RCC 7860 (cell line): ENCODE results near the gene NOS3.

Experiments used
- DNase-seq: peaks from one replicate; pipeline ENCODE4 v3.0.0-alpha.2; 2015; ENCODE audit warnings: low spot score
- FAIRE-seq: peaks from 2 replicates; lab custom pipeline; 2012; peaks lifted over from hg19 to GRCh38; lab: Jason Lieb, UNC

The NOS3 gene

DNA sequence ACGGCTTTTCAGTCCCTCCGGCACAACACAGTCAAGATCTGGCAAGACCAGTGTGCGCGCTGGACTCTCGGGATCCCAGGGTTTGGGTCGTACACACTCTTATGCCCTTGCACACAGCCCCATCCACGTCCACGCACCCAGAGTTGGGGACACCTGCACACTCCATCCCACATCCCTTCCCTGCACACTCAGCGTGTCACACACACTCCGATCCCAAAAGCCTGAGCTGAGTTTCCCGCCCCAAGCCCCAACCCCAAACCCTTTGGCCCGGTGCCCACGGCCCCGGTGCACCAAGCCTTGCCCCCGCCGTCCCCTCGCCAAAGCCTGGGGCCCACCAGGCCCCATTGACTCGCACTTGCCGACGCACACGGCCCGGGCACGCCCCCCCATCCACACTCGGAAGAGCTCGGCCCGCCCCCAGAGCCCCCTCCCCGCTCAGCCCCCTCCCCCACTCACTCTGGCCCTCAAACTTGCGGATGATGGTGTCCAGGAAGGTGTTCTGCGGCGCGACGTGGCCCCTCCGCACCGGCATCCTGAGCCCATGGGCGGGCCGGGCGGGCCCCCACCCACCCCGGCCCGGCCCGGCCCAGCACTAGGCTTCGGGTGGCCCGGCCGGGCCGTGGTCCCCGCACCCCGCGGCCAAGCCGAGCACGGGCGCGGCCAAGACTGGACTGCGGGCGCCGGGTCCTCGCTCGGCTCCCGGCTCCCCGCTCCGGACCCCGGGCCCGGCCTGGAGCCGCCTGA is 13.3 kb upstream of the NOS3 start:
- FAIRE-seq = no peak
- DNase-seq = no peak

DNA sequence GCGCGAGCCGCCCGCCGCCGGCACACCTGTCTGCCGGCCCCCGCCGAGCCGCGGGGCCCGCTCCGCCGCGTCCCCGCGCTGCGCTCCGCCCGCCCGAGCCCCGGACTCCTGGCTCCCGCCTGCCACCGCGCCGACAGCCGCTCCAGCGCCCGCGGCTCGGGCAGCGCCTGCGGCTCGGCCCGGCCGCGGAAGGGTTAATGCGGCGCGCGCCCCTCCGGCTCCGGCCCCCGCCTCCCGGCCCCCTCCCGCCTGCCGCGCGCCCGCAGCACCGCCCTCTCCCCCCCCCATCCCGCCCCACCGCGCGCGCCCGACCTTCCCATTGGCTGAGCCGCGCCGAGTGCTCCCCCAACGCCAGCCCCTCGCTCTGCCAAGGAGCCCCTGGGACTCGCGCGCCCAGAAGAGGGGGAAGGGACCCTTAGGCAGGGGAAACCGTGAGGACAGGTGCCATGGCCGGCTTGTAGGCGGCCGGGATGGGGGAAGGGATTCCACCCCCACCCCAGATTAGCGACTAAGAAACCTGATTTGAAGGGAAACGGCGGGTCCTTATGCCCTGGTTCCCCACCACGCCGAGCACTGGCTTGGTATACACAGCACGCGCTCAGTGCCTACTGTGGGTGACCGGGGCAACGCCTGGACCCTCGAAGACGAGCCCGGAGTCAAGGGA is 12.6 kb upstream of the NOS3 start, which contains the start of gene KCNH2:
Gene KCNH2 (minus strand): TSS at position 196 of the 664 bp plus-strand sequence. CDS start 408 bp downstream, outside the sequence.
- no peak for FAIRE-seq
- no peak for DNase-seq

GRCh38 chr7:150979713-150980390 is 11.0 kb upstream of the NOS3 start:
- DNase-seq (no peak), FAIRE-seq (no peak)

- FAIRE-seq (no peak), DNase-seq (no peak)
These were observed 10.2 kb upstream of the NOS3 start for GRCh38 chr7:150980663-150981062.

DNA sequence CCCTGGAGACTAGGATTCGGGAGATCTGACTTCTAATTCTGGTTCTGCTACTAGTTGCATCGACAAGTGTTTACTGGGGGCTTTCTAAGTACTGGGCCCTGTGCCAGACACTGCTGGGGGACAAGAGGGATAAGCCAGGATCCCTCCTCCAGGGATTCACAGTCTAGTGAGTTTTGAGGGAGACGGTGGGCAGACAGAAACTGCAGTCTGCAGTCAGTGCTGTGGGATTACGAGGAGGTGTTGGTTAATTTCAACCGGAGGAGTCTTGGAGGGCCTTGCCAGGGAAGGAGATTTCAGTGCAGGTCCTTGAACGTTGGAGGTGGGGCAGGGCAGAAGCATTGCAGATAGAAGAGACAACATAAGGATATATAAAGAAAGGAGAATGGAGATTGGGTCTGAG is 9.2 kb upstream of the NOS3 start:
- no peak for FAIRE-seq
- no peak for DNase-seq

- no peak for DNase-seq
- no peak for FAIRE-seq
These were observed 8.5 kb upstream of the NOS3 start for GRCh38 chr7:150982351-150982750.

DNA sequence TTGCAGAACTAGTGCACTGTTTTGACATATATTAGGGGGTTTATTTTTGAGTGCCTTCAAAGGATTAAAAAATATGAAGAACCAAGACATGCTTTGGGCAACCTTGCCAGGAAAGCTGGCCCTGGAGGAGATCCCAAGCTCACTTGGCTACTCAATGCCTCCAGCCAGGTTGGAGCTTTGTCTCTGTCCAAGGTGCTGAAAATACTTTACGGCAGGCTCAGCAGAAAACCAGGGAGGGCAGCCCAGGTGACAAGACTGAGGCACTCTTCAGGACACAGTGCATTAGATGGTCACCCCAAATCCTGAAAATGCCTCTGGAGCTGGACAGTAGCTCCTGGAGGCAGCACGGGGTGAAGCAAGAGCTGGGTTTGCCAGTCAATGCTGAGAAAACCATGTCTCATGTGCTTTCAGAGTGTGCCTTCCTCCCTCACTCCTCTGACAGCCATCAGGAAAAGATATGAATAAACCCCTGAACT is 6.9 kb upstream of the NOS3 start:
- no peak for DNase-seq

GRCh38 chr7:150986099-150986512 is 4.7 kb upstream of the NOS3 start:
- FAIRE-seq (no peak), DNase-seq (peak; percentile 32)

More for the DNA sequence above, 6.9 kb upstream of the NOS3 start:
- FAIRE-seq = no peak

- DNase-seq (no peak), FAIRE-seq (no peak)
These were observed 4.3 kb upstream of the NOS3 start for GRCh38 chr7:150986556-150986955.

DNA sequence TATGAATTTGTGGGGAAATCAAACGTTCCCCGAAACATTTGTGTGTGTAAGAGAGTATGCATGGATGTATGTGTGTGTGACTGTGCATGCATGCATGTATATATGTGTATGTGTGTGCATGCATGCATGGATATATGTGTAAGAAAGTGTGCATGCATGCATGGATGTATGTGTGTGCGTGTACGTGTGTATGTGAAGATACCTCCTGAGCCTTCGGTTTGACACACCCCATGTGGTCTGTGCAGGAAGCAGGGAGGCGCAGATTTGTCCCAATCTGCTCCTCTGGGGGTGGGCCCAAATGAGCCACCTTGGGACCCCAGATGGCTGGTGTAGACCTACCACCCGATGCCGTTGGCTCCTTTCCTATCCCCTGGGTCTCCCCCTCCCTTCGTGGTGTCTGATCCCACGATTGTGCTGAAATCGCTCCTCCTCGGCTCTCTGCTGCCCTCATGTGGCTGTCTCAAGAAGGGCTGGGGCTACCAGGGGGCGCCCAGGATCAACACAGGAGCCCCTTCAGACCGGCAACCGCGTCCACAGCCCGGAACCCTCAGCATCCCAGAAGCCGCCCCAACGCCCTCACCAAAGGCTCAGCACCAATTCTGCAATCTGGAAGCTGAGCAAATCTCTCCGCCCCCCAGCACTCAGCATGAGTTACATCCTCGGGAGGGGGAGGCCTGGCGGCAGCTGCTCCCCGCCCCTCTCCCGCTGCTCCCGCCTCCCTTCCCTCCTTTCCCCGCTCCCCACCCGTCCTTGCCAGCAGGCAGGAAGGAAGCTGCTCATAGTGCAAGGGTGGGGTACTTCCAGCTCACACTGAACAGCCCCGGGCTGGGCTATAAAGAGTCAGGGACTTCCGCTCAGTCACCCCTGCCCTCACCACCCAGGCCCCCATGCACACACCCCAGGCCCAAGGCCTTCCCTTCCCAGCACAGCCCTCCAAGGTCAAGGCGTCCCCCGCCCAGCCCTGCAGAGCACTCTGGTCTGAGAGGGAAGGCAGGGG is 2.3 kb upstream of the NOS3 start:
- no peak for DNase-seq

DNA sequence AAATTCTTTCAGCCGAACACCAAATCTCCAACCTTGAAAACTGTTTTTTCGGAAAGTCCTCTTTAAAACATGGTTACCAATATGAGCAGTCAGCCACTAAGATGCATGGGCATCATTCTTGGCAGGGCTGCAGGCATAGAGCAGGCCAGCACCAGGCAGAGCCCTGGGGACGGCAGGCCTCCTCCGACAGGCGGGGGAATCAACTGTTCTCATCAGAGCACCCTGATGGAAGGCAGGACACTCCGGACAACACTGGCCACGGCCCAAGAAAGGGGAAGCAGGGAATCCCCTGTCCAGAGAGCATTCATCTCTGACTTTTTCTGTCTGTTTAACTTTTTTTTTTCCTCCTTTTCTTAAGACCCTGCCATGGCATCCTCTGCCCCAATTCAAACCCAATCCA is 1.4 kb upstream of the NOS3 start:
- no peak for FAIRE-seq
- DNase-seq = no peak

More for the DNA sequence above, 2.3 kb upstream of the NOS3 start:
- no peak for FAIRE-seq

DNA sequence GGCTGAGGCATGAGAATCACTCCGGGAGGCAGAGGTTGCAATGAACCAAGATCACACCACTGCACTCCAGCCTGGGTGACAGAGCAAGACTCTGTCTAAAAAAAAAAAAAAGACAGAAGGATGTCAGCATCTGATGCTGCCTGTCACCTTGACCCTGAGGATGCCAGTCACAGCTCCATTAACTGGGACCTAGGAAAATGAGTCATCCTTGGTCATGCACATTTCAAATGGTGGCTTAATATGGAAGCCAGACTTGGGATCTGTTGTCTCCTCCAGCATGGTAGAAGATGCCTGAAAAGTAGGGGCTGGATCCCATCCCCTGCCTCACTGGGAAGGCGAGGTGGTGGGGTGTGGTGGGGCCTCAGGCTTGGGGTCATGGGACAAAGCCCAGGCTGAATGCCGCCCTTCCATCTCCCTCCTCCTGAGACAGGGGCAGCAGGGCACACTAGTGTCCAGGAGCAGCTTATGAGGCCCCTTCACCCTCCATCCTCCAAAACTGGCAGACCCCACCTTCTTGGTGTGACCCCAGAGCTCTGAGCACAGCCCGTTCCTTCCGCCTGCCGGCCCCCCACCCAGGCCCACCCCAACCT is 1.3 kb downstream of the NOS3 start:
- no peak for FAIRE-seq
- peak; percentile 30 for DNase-seq

DNA sequence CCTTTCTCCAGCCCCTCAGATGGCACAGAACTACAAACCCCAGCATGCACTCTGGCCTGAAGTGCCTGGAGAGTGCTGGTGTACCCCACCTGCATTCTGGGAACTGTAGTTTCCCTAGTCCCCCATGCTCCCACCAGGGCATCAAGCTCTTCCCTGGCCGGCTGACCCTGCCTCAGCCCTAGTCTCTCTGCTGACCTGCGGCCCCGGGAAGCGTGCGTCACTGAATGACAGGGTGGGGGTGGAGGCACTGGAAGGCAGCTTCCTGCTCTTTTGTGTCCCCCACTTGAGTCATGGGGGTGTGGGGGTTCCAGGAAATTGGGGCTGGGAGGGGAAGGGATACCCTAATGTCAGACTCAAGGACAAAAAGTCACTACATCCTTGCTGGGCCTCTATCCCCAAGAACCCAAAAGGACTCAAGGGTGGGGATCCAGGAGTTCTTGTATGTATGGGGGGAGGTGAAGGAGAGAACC is 2.1 kb downstream of the NOS3 start:
- no peak for FAIRE-seq

DNA sequence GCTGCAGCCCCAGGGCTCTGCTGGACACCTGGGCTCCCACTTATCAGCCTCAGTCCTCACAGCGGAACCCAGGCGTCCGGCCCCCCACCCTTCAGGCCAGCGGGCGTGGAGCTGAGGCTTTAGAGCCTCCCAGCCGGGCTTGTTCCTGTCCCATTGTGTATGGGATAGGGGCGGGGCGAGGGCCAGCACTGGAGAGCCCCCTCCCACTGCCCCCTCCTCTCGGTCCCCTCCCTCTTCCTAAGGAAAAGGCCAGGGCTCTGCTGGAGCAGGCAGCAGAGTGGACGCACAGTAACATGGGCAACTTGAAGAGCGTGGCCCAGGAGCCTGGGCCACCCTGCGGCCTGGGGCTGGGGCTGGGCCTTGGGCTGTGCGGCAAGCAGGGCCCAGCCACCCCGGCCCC is 2.7 kb downstream of the NOS3 start:
- no peak for DNase-seq
- FAIRE-seq = no peak

More for the DNA sequence above, 2.1 kb downstream of the NOS3 start:
- no peak for DNase-seq

GRCh38 chr7:150994141-150994837 is 3.5 kb downstream of the NOS3 start:
- no peak for FAIRE-seq
- no peak for DNase-seq

- DNase-seq (no peak), FAIRE-seq (no peak)
These were observed 4.2 kb downstream of the NOS3 start for GRCh38 chr7:150994838-150995510.

DNA sequence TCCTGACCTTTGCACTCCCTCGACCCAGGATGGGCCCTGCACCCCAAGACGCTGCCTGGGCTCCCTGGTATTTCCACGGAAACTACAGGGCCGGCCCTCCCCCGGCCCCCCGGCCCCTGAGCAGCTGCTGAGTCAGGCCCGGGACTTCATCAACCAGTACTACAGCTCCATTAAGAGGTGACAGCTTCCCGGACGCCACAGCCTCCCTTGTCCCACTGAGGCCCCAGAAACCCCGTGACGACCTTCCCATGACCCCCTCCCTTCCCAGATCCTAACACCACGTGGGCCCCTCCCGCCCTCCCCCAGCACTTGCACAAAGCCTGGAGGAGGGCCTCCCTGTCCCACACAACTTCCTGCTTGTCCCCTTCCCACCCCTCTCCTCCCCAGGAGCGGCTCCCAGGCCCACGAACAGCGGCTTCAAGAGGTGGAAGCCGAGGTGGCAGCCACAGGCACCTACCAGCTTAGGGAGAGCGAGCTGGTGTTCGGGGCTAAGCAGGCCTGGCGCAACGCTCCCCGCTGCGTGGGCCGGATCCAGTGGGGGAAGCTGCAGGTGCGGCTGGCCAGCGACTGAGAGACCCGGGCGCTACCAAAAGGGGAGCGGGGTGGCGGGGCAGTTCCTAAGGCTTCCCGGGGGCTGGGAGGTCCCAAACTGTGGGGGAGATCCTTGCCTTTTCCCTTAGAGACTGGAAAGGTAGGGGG is 5.7 kb downstream of the NOS3 start:
- no peak for FAIRE-seq

GRCh38 chr7:150997075-150997511 is 6.3 kb downstream of the NOS3 start:
- FAIRE-seq = no peak
- DNase-seq = no peak

More for the DNA sequence above, 5.7 kb downstream of the NOS3 start:
- DNase-seq = no peak
